Measurements from ENCODE around the gene FOXP1.

FOXP1 gene

GRCh38 chr3:71478568-71478967 lies 105.0 kb downstream of the FOXP1 start:
- DNase-seq, result no peak

GRCh38 chr3:71476950-71477349 lies 106.6 kb downstream of the FOXP1 start:
- DNase-seq, result no peak

GRCh38 chr3:71469138-71469435 lies 114.4 kb downstream of the FOXP1 start:
- DNase-seq, result no peak

GRCh38 chr3:71468311-71469137 lies 115.0 kb downstream of the FOXP1 start:
- DNase-seq, result no peak

GRCh38 chr3:71466483-71466882 lies 117.0 kb downstream of the FOXP1 start:
- no peak for DNase-seq

GRCh38 chr3:71465371-71466036 lies 118.0 kb downstream of the FOXP1 start:
- no peak for DNase-seq

GRCh38 chr3:71464613-71465012 lies 118.9 kb downstream of the FOXP1 start:
- DNase-seq, result no peak

- DNase-seq, result no peak
Observed at GRCh38 chr3:71463617-71464016, 119.9 kb downstream of the FOXP1 start.

- DNase-seq, result no peak
Observed at GRCh38 chr3:71462586-71462985, 120.9 kb downstream of the FOXP1 start.

GRCh38 chr3:71461749-71462483 lies 121.6 kb downstream of the FOXP1 start:
- no peak for DNase-seq

GRCh38 chr3:71461114-71461513 lies 122.4 kb downstream of the FOXP1 start:
- DNase-seq, result no peak

- DNase-seq, result no peak
Observed at GRCh38 chr3:71458895-71459294, 124.6 kb downstream of the FOXP1 start.

GRCh38 chr3:71456826-71457225 lies 126.7 kb downstream of the FOXP1 start:
- DNase-seq, result no peak

GRCh38 chr3:71456156-71456555 lies 127.4 kb downstream of the FOXP1 start:
- DNase-seq, result no peak

GRCh38 chr3:71454512-71455403 lies 128.8 kb downstream of the FOXP1 start:
- no peak for DNase-seq

GRCh38 chr3:71453822-71454511 lies 129.6 kb downstream of the FOXP1 start:
- no peak for DNase-seq

- DNase-seq, result no peak
Observed at GRCh38 chr3:71453319-71453718, 130.2 kb downstream of the FOXP1 start.

- no peak for DNase-seq
Observed at GRCh38 chr3:71451812-71452211, 131.7 kb downstream of the FOXP1 start.

- DNase-seq, result no peak
Observed at GRCh38 chr3:71451060-71451459, 132.5 kb downstream of the FOXP1 start.

- DNase-seq, result no peak
Observed at GRCh38 chr3:71450162-71450561, 133.4 kb downstream of the FOXP1 start.

- no peak for DNase-seq
Observed at GRCh38 chr3:71447803-71448202, 135.7 kb downstream of the FOXP1 start.

- DNase-seq, result no peak
Observed at GRCh38 chr3:71447197-71447596, 136.3 kb downstream of the FOXP1 start.

All from right forelimb (tissue), 1 donor.